ENCODE measurements around the gene YWHAH.

YWHAH gene

GRCh38 chr22:31950226-31950625 is 5.9 kb downstream of the YWHAH start:
- no peak for DNase-seq (ENCODE audit: low spot score)

GRCh38 chr22:31951194-31952093 is 7.1 kb downstream of the YWHAH start:
- DNase-seq (ENCODE audit: low spot score) (no peak), FAIRE-seq (no peak)

More at GRCh38 chr22:31950226-31950625, 5.9 kb downstream of the YWHAH start:
- FAIRE-seq = no peak

GRCh38 chr22:31952094-31952401 is 7.7 kb downstream of the YWHAH start:
- DNase-seq (ENCODE audit: low spot score) (no peak), FAIRE-seq (no peak)

- FAIRE-seq (no peak), DNase-seq (ENCODE audit: low spot score) (no peak)
Observed at GRCh38 chr22:31952472-31952871, 8.1 kb downstream of the YWHAH start.

GRCh38 chr22:31953261-31953660 is 8.9 kb downstream of the YWHAH start:
- no peak for FAIRE-seq
- DNase-seq (ENCODE audit: low spot score) = no peak

- DNase-seq (ENCODE audit: low spot score) = no peak
- FAIRE-seq = no peak
Observed at GRCh38 chr22:31954535-31955523, 10.5 kb downstream of the YWHAH start.

- DNase-seq (ENCODE audit: low spot score) (no peak), FAIRE-seq (no peak)
Observed at GRCh38 chr22:31956360-31956759, 12.0 kb downstream of the YWHAH start.

GRCh38 chr22:31957970-31958594 is 13.7 kb downstream of the YWHAH start:
- FAIRE-seq (no peak), DNase-seq (ENCODE audit: low spot score) (no peak)

- no peak for FAIRE-seq
- no peak for DNase-seq (ENCODE audit: low spot score)
Observed at GRCh38 chr22:31958625-31959239, 14.4 kb downstream of the YWHAH start.

GRCh38 chr22:31960767-31961166 is 16.4 kb downstream of the YWHAH start:
- no peak for DNase-seq (ENCODE audit: low spot score)
- FAIRE-seq = no peak

GRCh38 chr22:31962387-31963125 is 18.2 kb downstream of the YWHAH start:
- no peak for FAIRE-seq
- no peak for DNase-seq (ENCODE audit: low spot score)

GRCh38 chr22:31968022-31968421 is 23.7 kb downstream of the YWHAH start:
- DNase-seq (ENCODE audit: low spot score) (no peak), FAIRE-seq (no peak)

GRCh38 chr22:31969789-31970489 is 25.6 kb downstream of the YWHAH start:
- peak; percentile 86 for DNase-seq (ENCODE audit: low spot score)
- peak; percentile 68 for FAIRE-seq

GRCh38 chr22:31970490-31971444 is 26.4 kb downstream of the YWHAH start:
- DNase-seq (ENCODE audit: low spot score) (peak; percentile 98), FAIRE-seq (peak; percentile 75)

- no peak for FAIRE-seq
- no peak for DNase-seq (ENCODE audit: low spot score)
Observed at GRCh38 chr22:31972180-31972579, 27.8 kb downstream of the YWHAH start.

GRCh38 chr22:31973739-31974138 is 29.4 kb downstream of the YWHAH start:
- no peak for DNase-seq (ENCODE audit: low spot score)
- no peak for FAIRE-seq

- FAIRE-seq = peak; percentile 92
- peak; percentile 87 for DNase-seq (ENCODE audit: low spot score)
Observed at GRCh38 chr22:31977141-31977841, 33.0 kb downstream of the YWHAH start.

- FAIRE-seq (peak; percentile 5), DNase-seq (ENCODE audit: low spot score) (no peak)
Observed at GRCh38 chr22:31977939-31978338, 33.6 kb downstream of the YWHAH start.
